Endometrial microvascular endothelial cells (primary cell): ENCODE measurements around the gene SH3RF2. TPM values are rescaled to one million over a fixed set of nuclear protein-coding genes. Genes with fewer than 3 reads are reported as not detected.

Experiments
- in situ Hi-C: cut with HindIII; loops from 2 replicates; pipeline ENCODE4 v1.10.0; 2017; ENCODE audit warnings: low sequenced_read_pairs, low pct_unique_long_range_greater_than_20kb; ENCODE audit errors: inconsistent ontology term
- total RNA-seq: library from RNA; depleted of rRNA; stranded (reverse); fragments of >200 nt; gene quantifications from one replicate; pipeline ENCODE4 v1.2.3, GENCODE V29; 2015; ENCODE audit errors: inconsistent ontology term

The SH3RF2 gene
- total RNA-seq, 1 donor from 2014 or later, result 0.65 TPM

DNA sequence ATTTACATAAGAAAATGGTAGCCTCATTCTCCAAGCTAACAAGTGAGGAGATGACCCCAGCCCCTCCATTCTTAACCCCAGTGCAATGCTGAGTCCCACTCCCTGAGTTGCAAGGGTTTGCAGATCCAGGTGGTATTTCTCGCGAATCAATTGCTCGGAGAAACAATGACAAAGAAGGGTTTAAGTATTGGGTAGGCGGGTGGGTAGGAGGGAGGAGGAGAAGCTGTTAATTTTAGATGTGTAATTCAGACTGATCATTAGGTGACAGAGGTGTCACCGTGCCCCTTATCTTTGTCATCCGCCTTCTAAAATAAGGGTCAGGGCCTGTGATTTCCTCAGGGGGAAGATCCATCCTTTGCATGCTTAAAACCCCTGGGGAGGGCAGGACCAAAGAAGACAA is 17.0 kb upstream of the SH3RF2 start:
- in situ Hi-C loops, result no loop called here

DNA sequence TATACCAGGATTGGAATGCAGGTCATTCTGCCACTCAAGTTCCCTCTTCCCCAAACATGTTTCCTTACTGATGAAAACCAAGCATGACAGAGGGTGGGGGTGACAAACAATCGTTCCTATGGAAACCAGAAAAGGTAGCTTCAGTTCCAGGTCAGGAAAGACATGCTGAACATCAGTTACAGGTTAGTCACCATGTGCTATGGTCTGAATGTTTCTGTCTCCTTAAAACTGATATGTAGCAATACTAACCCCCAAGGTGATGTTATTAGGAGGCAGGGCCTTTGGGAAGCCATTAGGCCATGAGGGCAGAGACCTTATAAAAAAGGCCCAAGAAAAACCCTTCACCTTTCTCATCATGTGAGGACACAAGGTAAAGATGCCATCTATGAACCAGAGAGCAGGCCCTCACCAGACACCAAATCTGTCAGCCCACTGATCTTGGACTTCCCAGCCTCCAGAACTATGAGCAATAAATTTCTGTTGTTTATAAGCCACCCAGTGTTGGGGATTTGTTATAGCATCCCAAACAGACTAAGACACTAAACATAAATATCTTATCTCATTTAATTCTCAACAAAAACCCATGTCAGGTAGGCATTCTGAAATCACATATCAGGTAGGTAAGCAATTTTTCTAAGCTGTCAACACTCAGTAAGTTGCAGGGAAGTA is 15.7 kb upstream of the SH3RF2 start:
- in situ Hi-C loops, result no loop called here

DNA sequence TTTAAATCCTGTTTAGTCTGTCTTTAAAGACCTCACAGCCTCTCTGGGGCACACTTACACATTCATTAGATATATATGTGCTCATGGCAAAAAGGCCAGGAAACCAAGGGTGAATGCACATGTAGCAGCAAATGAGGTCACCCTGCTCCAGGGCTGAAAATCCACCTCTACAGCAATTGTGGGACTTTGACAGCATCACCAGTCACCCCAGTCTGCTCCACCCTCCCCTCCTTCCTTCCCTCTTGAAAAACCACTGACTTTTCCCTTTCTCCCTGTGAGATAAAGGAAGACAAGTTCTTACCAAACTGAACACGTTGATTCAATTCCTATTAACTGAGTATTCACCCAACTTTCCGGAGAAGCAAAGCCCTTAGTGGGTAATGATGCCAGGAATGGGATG is 15.2 kb upstream of the SH3RF2 start:
- in situ Hi-C loops, result no loop called here

DNA sequence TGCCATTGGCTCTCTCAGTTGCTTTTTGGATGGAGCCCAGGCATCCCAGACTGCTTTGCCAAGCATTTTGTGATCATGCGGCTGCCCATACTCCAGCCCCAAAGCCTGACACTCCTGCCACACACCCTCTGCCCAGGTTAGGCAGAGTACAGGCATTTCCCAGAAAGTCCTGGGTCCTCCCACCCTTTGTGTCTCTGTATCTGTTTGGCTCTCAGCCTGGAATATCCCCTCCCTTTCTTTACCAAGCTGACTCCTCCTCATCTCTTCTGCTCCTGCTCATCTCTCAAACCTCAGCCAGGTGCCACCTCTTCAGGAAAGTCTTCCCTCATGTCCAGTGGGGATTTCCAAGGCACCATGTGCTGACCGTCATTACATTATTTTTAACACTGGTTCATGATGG is 14.3 kb upstream of the SH3RF2 start:
- in situ Hi-C loops, result no loop called here

DNA sequence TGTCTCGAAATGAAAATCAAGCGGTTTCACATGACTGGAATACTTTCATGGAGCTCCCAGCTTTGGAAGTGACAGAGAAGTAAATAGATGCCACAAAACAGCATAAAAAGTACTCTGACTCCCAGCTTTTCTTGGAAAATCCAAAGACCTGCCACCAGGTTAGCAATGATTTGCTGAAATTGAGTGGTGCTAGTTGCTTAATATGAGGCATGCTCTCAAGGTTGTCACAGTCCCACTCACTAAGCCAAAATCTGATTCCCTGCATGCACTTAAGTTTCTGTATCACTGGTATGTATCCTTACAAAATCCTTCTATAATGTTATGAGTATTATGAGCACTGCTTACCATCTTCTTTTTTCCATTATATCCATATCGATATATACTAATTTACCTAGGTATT is 13.0 kb upstream of the SH3RF2 start:
- in situ Hi-C loops, result no loop called here

DNA sequence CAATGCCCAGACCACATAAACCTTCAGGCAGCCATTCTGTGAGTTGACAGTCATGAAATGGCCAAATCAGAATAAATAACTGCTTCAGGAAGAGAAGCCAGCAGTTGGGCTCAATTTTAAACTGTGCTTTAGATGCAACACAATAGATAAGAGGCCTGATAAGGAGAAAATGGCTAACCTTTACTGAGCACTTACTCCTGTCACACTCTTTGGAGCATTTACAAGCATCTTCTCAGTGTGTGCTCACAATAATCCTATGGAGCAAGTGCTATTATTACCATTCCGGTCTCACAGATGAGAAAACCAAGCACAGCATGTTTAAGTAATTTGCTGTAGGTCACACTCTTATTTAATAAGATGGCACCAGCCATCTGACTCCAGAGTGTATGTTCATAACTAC is 11.5 kb upstream of the SH3RF2 start:
- in situ Hi-C loops, result no loop called here

DNA sequence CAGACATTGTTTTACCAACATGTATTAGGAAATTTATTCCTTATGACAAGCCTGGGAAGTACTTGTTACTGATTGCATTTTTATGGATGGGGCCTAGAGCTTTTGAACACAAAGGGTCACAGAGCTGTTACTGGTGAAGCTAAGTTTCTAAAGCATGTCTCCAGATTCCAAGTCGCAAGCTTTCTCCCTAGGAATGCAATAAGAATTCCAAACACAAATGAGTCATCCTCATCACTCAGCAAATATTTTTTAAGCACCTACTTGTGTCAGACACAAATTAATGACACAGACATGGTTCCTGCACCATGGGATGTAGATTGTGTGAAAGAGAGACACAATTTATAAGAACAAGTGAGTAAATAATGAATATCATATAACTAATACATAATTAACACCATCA is 11.0 kb upstream of the SH3RF2 start:
- in situ Hi-C loops, result no loop called here

DNA sequence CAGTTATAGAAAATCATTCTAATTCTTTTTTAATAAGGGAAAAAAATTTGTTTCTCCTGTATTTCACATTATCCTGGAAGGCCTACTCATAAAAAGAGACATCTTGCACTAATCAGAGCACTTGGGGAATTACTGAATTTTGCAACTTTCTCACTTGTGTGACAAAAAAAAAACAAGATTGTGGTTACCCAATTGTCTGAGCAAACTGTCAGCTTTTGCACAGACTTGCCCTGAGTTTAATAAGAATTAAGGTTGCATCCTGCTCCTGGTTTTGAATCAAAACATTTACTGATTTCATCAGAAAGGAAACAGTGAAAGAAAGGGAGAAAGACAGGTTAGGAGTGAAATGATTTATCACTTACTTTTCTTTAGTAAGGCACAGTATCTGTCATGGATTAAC is 10.6 kb upstream of the SH3RF2 start:
- in situ Hi-C loops, result no loop called here

DNA sequence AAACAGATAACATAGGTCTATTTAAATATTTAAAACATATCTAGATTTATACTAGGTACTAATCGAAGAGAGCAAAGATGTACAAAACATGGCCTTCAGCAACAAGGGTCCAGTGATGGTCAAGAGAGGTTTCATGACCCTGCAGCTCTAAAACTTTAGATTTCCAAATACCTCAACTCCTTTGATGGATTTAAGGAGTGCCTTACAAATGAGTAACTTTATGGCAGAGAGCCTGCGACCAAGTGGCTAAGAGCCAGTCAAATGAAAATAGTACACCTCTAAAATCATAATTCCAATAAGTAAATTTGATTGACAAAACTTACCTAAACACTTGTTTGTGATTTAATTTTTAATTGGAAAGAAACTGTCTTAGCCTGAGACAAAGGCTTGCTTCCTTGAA is 4.7 kb upstream of the SH3RF2 start:
- in situ Hi-C loops, result no loop called here

DNA sequence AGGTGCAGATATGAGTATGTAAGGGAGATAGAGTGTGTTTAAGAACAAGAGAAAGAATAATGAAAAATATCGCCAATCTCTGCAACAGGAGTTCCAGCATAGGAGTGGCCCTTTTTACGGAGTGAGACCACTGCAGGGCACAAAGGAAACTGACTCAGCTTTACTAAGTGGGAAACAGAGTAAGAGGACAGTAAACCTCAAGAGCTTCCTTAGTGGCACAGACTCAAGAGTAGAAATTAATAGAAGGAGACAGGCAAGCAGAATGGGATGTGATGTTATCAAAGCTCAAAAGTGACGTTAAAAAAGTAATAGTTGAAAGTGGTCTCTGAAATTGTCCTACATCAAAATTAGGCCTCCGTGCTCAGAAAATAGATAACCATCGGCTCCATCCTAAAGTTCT is 2.1 kb upstream of the SH3RF2 start:
- in situ Hi-C loops, result no loop called here

DNA sequence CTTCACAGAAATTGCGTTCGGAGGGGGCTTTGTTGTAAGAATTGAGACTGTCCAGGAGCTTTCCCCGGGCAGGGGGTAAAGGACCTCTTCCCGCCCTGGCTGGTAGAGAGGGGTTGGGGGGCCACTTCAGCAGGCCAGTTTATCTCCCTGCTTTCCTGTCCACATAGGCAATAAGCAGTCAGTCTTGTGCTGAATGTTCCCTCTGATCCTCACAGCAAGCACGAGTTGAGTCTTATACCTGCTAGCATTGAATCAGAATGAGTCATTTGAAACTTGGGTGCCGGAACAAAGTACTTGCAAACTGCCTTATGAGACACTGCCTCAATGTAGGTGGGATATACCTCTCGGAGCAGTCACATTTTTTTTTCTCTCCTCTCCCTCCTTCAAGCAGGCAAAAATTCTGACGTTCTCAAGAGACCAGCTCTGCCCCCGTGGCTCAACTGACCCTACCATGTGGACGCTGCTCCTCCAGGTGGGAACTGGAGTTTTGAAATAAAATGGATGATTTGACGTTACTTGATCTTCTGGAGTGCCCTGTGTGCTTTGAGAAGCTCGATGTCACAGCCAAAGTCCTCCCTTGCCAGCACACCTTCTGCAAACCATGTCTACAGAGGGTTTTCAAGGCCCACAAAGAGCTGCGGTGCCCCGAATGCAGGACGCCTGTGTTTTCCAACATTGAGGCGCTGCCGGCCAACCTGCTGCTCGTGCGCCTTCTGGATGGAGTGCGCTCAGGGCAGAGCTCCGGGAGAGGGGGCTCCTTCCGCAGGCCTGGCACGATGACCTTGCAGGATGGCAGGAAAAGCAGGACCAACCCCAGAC is 1.3 kb downstream of the SH3RF2 start:
- in situ Hi-C loops, result no loop called here

DNA sequence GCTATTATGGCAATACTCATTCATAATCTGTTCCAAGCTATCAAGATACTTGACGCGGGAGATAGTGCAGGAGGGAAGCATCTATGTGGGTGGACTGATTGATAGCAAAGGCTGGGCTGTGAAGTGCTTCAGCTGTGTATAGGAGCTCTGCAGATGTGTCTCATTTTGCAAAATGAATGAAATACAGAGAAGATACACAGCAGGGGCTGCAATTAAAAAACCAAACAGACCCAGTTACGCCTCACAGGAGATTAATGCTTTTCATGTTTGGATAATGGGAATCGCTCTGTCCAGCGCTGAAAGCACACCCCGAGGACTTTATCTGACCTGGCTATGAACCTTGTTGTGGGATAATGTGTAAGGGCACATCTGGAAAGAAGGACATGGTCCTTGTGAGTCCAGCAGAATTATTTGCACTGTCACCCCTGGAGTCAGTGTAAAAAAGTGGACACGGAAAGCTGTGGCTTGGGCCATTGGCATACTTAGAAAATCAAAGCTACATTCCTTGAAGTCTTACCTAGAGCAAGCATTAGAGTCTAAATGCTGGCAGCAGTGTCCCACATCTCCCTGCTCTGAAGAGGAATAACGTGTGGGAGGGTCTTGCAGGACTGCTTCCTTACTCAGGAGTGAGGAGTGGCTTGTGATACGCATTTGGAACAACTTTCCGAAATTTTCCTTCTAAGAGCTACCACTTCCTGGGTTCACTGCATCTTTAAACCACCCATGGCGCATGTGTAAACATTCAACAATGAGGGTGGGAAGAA is 2.6 kb downstream of the SH3RF2 start:
- in situ Hi-C loops, result no loop called here

DNA sequence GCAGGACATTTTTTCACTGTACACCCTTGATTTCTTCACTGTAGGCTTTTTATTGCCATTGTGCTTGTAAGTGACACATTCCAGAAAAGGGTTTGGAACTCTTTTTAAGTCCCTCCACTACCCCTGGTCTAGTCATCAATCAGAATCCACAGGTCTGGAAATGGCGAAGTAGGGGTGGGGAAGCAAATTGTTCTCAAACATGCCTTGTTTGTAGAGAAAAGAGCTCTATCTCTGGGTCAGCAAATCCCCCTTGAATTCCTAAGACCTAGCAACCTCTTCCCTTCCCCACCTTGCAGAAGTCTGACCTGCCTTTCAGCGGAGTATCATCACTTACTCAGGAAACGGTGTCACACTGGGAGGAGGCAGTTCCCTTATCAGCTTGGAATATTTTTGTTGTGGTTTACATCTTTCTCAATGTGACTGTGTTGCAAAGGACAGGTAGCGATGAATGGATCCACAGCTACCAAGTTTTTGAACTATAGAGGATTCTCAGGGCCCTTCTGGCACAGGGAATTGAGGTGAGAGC is 3.2 kb downstream of the SH3RF2 start:
- in situ Hi-C loops, result no loop called here

DNA sequence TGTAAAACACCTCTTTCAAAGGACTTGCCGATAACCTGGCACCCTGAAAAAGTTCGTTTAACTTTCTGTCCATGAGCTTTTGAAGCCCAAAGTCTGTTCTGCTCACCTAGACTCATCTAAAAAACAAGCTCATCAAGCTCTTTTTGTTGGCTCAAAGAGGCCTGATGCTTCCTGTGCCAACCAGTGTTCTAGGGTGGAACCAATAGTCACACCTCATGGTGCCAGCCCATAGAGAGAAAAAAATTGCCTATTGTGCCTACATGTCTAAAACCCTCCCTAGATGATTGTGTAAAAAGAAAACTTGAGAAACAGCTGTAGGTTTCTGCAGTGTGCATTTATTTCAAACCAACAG is 4.7 kb downstream of the SH3RF2 start:
- in situ Hi-C loops, result no loop called here

DNA sequence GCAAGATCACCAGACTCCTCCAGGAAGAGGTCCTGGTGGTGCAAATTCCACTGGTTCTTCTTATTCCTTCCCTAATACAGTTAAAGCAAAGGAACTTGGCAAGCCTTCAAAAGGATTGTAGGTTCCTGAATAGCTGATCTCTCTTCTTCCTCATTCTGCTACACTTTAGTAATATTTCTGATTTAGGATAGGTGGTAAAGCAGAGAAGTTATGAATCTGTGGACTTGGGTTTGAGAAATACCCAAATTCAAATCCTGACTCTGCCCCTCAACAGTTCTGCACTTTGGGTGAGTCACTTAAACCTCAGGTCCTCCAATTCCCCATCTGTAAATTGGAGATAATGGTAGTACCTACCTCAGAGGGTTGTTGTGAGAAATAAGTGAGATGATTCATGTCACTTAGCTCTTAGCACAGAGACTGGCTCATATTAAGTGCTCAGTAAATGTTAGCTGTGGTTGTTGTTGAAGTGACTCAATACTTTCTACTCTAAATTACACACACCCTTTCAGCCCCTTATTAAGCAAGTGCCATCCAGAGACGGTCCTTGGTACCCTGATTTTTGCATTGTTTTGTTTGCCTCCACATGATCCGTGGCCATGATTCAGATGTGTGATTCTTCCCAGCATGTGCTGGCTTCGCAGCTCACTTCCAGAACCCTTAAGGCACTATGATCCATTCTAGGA is 5.2 kb downstream of the SH3RF2 start:
- in situ Hi-C loops, result no loop called here

DNA sequence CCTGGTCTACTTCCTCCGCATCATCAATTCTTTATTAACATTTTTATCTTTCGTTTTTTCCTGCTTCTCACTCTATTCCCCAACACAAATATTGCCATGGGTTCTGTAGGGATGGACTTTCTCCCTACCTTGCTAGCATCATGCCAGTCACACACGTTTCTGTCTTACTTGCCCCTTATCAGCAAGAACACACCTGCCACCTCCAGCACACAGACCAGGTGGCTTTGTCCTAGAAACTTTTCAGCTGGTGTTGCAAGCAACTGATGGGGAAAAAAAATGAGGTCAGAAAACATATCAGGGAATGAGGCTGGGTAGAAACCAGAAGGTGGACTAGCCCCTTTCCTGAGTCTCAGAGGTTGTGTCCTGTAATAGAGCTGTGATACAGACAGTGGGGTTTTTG is 5.8 kb downstream of the SH3RF2 start:
- in situ Hi-C loops, result no loop called here

DNA sequence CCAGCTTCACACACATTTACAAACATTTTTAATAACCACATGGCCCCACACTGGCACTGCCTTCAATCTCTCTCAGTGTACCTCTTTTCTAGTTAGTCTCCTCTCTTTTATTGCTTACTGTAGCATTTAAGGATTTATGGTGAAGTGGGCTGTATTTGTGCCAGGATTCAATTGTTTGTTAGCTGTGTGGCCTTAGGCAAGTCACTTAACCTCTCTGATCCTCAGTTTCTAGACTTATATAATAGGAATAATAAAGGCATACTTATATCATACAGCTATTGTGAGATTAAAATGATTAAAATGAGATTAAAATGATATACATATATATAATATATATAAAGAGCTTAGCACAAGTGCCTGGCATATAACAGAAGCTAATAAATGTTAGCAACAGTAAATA is 6.4 kb downstream of the SH3RF2 start:
- in situ Hi-C loops, result no loop called here

DNA sequence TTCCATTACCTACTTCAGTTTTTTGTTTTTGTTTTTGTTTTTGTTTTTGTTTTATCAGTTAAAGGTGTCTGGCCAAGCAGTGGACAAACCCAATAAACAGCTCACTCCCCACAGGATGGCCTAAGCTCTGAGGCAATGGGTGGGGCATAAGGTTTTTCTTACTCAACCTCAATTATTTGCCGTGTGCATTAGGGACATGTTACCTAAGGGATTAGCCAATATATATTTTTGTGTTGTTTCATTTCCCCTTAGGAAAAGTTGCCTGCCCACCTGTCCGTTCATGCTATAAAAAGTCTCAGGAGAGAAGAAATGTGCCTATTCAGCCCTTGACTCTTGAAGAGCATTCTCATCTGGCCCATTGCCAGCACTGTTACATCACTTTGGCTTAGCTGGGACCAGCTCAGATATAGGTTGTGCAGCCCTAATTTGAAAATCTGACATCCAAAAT is 7.3 kb downstream of the SH3RF2 start:
- in situ Hi-C loops, result no loop called here

DNA sequence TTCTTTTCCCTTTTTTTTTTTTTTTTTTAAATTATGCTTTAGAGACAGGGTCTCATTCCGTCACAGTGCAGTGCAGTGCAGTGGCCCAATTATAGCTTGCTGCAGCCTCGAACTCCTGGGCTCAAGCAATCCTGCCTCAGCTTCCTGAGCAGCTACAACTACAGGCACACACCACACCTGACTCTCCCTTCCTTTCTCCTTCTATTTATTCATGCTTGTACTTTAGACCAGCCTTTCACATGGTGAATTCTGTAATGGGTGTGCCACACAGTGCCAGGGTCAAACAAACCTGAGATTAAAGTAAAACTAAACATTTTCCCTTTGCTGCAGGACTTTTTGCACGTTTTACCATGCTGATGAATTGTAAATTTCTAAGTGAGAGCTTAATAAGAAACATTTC is 8.0 kb downstream of the SH3RF2 start:
- in situ Hi-C loops, result no loop called here
